GM12874 (cell line): Measurements from ENCODE around the gene RNF222.

ENCODE experiments used
- TF ChIP-seq, protein P1 (sequence below): IDR thresholded peaks from 2 replicates; pipeline ENCODE4 v1.5.1; 2011; ENCODE audit warnings: low read depth, mild to moderate bottlenecking, control low read depth, low read length, moderate library complexity; ENCODE audit not compliant: insufficient read depth

RNF222 gene

GRCh38 chr17:8384801-8385378, 12.7 kb downstream of the RNF222 start:
- TF ChIP-seq, protein P1, sequence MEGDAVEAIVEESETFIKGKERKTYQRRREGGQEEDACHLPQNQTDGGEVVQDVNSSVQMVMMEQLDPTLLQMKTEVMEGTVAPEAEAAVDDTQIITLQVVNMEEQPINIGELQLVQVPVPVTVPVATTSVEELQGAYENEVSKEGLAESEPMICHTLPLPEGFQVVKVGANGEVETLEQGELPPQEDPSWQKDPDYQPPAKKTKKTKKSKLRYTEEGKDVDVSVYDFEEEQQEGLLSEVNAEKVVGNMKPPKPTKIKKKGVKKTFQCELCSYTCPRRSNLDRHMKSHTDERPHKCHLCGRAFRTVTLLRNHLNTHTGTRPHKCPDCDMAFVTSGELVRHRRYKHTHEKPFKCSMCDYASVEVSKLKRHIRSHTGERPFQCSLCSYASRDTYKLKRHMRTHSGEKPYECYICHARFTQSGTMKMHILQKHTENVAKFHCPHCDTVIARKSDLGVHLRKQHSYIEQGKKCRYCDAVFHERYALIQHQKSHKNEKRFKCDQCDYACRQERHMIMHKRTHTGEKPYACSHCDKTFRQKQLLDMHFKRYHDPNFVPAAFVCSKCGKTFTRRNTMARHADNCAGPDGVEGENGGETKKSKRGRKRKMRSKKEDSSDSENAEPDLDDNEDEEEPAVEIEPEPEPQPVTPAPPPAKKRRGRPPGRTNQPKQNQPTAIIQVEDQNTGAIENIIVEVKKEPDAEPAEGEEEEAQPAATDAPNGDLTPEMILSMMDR = no peak

DNA sequence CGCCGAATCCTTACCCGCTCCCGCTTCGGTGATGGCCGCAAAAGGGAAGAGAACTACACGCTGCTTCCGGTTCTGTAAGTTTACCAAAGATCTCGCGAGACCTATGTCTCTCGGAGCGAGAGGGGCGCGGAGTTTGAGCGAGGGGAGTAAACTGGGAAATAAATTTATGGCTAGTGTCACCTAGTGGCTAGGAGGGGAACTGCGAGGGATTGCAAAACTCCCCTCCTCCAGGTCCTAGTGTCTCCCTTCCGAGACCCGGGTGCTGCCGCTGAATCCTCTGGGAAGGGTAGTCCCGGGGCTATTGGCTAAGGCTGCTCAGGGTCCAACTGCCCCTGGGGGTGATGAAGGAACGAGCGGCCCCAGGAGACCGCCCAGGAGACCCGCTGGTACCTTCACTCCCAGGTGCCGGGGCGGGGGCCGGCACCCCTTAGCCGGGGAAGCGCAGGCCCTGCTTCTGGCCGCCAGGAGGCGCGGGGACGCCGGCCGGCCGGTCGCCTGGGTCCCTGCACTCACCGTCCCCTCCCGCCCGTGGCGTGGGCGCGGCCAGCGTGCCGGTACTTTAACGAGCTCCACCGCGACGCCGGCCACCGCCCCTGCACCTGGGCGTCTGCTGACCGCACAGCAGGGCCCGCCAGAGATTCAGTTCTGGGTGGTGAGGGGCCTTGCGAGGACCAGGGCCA, 14.3 kb downstream of the RNF222 start, which contains the start of gene RPL26:
Gene RPL26, minus strand, starts transcription at position 51 of the 680 bp plus-strand sequence. CDS start 883 bp downstream, outside the sequence.
- TF ChIP-seq, protein P1 = peak; percentile 81

- TF ChIP-seq, protein P1 = no peak
Measured at GRCh38 chr17:8382880-8383142, 14.8 kb downstream of the RNF222 start.

- TF ChIP-seq, protein P1 = no peak
Measured at GRCh38 chr17:8382052-8382879, 15.4 kb downstream of the RNF222 start.

GRCh38 chr17:8380049-8380448, 17.6 kb downstream of the RNF222 start:
- TF ChIP-seq, protein P1 = no peak

- TF ChIP-seq, protein P1 = no peak
Measured at GRCh38 chr17:8377422-8377821, 20.2 kb downstream of the RNF222 start.

- TF ChIP-seq, protein P1 = peak; percentile 84
Measured at GRCh38 chr17:8376271-8377067, 21.2 kb downstream of the RNF222 start, which contains the start of gene KRABD2. Gene KRABD2, minus strand, starts transcription at chr17:8376704.
